ENCODE results near the gene RSKR.

GRCh38 chr17:28567604-28568003 is 46.4 kb downstream of the RSKR start:
- TF ChIP-seq POLR2A (IDR thresholded peaks at IDR 0.05) (no peak), CTCF (IDR thresholded peaks at IDR 0.05) (no peak)
